LNCAP (cell line): ENCODE measurements around the gene ZNF592.
A peak's percentile ranks its signal among the peaks of the same experiment; 100 is the strongest.

Source experiments
- CTCF ChIP-seq: fragments of 450-650 bp; IDR thresholded peaks from 2 replicates; pipeline ENCODE4 v1.5.1; 2017; ENCODE audit warnings: mild to moderate bottlenecking

ZNF592 gene

GRCh38 chr15:84839714-84840113, 91.3 kb downstream of the ZNF592 start:
- no peak for TF ChIP-seq CTCF

GRCh38 chr15:84840255-84840654, 91.9 kb downstream of the ZNF592 start:
- TF ChIP-seq CTCF, result no peak

- TF ChIP-seq CTCF, result no peak
These were observed 92.5 kb downstream of the ZNF592 start for GRCh38 chr15:84840741-84841429.

GRCh38 chr15:84842781-84843180, 94.4 kb downstream of the ZNF592 start:
- TF ChIP-seq CTCF, result no peak

- TF ChIP-seq CTCF, result no peak
These were observed 96.6 kb downstream of the ZNF592 start for GRCh38 chr15:84844964-84845363.

GRCh38 chr15:84845631-84846030, 97.2 kb downstream of the ZNF592 start:
- TF ChIP-seq CTCF, result peak; percentile 85

- TF ChIP-seq CTCF, result no peak
These were observed 97.9 kb downstream of the ZNF592 start for GRCh38 chr15:84846269-84846668.

GRCh38 chr15:84847382-84847781, 99.0 kb downstream of the ZNF592 start:
- TF ChIP-seq CTCF, result no peak
